ENCODE data around the gene ACAD8. TPM values are rescaled to one million over a fixed set of nuclear protein-coding genes. Genes with fewer than 3 reads are reported as not detected.

ACAD8 gene
- polyA plus RNA-seq, 1 experiment, result 24.7 TPM

GRCh38 chr11:134230339-134230738 lies 23.0 kb upstream of the ACAD8 start:
- H3K4me3 ChIP-seq (ENCODE audit: low read depth, low read length), result no peak overlapping the region
- ChIA-PET POLR2A (no interaction called here), CTCF (no interaction called here)
- DNase-seq (ENCODE audit: low read depth, low spot score), result no peak
- H3K27me3 ChIP-seq (ENCODE audit: control insufficient read depth, insufficient read depth, low read length), result no peaks in the 10 kb centered on the region
- TF ChIP-seq CTCF (IDR thresholded peaks at IDR 0.05; ENCODE audit: low read depth, low read length), result no peak
- H3K27ac ChIP-seq (ENCODE audit: low read depth, low read length), result no peak overlapping the region
- no peaks in the 10 kb centered on the region; the same call in 1 of the 2 replicates for H3K9me3 ChIP-seq (ENCODE audit: control insufficient read depth, insufficient read depth, low read length)

- no peak overlapping the region for H3K27ac ChIP-seq (ENCODE audit: low read depth, low read length)
- no peak for TF ChIP-seq CTCF (IDR thresholded peaks at IDR 0.05; ENCODE audit: low read depth, low read length)
- no peaks in the 10 kb centered on the region; the same call in 1 of the 2 replicates for H3K9me3 ChIP-seq (ENCODE audit: control insufficient read depth, insufficient read depth, low read length)
- ChIA-PET POLR2A (no interaction called here), CTCF (no interaction called here)
- H3K27me3 ChIP-seq (ENCODE audit: control insufficient read depth, insufficient read depth, low read length), result no peaks in the 10 kb centered on the region
- no peak overlapping the region for H3K4me3 ChIP-seq (ENCODE audit: low read depth, low read length)
- no peak for DNase-seq (ENCODE audit: low read depth, low spot score)
Observed at GRCh38 chr11:134231958-134232659, 21.3 kb upstream of the ACAD8 start.

DNA sequence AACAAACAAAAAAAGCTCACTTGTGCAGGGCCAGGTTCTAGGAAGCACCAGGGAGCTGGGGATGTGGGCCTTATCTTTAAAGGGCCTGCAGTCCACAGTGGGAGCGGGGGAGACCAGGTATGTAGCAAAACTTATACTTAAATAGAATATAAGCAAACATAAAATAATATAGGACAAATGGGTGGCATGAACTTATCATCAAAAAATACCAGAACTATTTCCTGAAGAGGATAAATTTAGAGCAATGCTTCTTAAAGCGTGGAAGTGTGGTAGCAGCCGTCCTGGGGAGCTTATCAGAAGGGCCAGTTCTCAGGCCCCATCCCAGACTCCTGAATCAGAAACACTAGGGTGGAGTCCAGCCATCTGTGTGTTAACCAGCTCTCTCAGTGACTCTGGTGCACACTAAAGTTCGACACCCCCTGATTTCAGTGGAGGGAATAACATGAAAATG lies 19.6 kb upstream of the ACAD8 start:
- no peak overlapping the region for H3K4me3 ChIP-seq (ENCODE audit: low read depth, low read length)
- ChIA-PET POLR2A (no interaction called here), CTCF (interaction anchor here (1.2 kb wide), 1 partner anchor 184 kb away, joined by 4 read pairs; no protein-coding TSS in a partner anchor)
- no peak for DNase-seq (ENCODE audit: low read depth, low spot score)
- TF ChIP-seq CTCF (IDR thresholded peaks at IDR 0.05; ENCODE audit: low read depth, low read length), result no peak
- H3K27ac ChIP-seq (ENCODE audit: low read depth, low read length), result no peak overlapping the region
- H3K9me3 ChIP-seq (ENCODE audit: control insufficient read depth, insufficient read depth, low read length), result no peaks in the 10 kb centered on the region; the same call in 1 of the 2 replicates
- no peaks in the 10 kb centered on the region for H3K27me3 ChIP-seq (ENCODE audit: control insufficient read depth, insufficient read depth, low read length)

DNA sequence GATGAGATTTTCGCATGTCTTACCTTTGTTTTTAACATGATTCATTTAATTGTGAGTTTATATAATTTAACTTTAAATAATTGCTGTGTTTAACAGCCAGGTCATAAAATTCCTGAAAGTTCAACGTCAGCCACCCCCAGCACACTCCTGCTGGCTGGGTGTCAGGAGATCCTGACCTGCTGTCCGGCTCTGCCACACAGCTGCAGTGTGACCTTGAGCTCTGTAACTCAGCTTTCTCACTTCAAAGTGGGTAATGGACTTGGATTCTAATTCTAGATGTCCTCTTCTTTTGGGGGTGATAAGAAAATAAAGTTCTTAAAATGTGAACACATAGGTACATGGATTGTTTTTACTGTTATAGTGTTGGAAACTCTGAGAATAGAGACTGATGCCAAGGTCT lies 18.0 kb upstream of the ACAD8 start:
- ChIA-PET POLR2A (no interaction called here), CTCF (no interaction called here)
- no peak for TF ChIP-seq CTCF (IDR thresholded peaks at IDR 0.05; ENCODE audit: low read depth, low read length)
- Histone ChIP-seq H3K27ac (ENCODE audit: low read depth, low read length) (no peak overlapping the region), H3K27me3 (ENCODE audit: control insufficient read depth, insufficient read depth, low read length) (no peaks in the 10 kb centered on the region), H3K4me3 (ENCODE audit: low read depth, low read length) (no peak overlapping the region), H3K9me3 (ENCODE audit: control insufficient read depth, insufficient read depth, low read length) (no peaks in the 10 kb centered on the region; the same call in 1 of the 2 replicates)
- DNase-seq (ENCODE audit: low read depth, low spot score), result no peak

DNA sequence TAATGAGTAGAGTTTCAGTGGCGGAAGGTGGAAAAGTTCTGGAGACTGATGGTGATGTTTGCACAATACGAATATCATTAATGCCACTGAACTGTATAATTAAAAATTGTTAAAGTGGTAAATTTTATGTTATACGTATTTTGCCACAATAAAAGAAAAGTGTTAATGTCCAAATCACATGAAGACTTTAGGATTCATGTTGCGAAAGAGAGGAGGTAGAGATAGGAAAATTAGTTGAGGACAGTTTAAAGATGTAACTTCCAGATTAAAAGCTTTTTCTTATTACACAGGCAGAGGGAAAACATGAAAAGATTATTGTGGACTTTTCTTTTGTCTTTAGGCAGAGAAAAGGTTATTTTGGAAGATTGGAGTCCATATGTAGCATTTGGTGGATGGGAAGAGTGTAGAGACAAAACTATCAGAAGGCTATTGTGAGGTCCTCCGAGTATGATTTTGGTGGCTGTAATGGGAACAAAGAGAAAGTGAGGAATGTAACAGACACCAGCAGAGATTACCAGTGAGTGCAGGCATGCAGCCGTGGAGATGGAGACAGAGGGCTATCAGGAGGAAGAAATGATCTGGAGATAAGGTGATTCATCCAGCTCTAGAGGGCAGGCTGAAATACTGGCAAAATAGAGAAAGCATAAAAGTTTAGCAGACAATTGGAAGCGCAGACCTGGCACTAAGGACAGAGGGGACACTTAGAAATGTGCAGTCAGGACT lies 16.4 kb upstream of the ACAD8 start:
- H3K27ac ChIP-seq (ENCODE audit: low read depth, low read length), result no peak overlapping the region
- no peak for TF ChIP-seq CTCF (IDR thresholded peaks at IDR 0.05; ENCODE audit: low read depth, low read length)
- no peak overlapping the region for H3K4me3 ChIP-seq (ENCODE audit: low read depth, low read length)
- POLR2A ChIA-PET, result interaction anchor here (0.5 kb wide), 1 partner anchor 11 kb away, joined by 3 read pairs; no protein-coding TSS in a partner anchor
- H3K27me3 ChIP-seq (ENCODE audit: control insufficient read depth, insufficient read depth, low read length), result no peaks in the 10 kb centered on the region
- CTCF ChIA-PET, result no interaction called here
- no peaks in the 10 kb centered on the region for H3K9me3 ChIP-seq (ENCODE audit: control insufficient read depth, insufficient read depth, low read length)
- DNase-seq (ENCODE audit: low read depth, low spot score), result no peak

Measured in AG04450 (cell line).